Germinal center (tissue), 1 donor: ENCODE results near the gene SYCP2L.
A peak's percentile ranks its signal among the peaks of the same experiment; 100 is the strongest.
"Not testable (repeated sequence)": the region's sequence is repeated elsewhere in the genome, so short reads cannot be mapped to it uniquely, and the experiment has no call there.

ENCODE experiments used
- DNase-seq: peaks from one replicate; pipeline ENCODE4 v3.0.0; 2012; ENCODE audit warnings: mixed read lengths, low spot score

Gene SYCP2L

GRCh38 chr6:10886691-10887502, at the start of gene SYCP2L:
TSS of gene SYCP2L (plus strand) at chr6:10887052. CDS start at chr6:10887127, 75 bp downstream.
- DNase-seq = no peak

DNA sequence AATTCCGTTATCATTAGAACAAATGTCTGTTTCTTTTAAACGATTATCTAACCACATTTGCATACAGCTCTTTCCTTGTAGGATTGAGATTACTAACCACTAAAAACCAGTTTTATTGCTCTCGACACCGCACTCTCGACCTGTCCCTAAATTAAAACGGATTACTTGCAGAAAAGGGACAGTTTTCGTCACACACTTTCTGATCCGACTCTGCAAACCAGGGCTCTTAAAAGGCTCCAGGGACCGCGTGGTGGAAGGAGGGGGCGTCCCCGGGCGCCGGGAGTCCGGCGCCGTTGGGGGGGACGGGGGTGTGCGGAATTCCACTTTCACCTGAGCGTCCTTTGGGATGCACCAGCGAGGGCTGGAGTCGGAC, 49.2 kb upstream of the SYCP2L start:
- peak; percentile 24 for DNase-seq

DNA sequence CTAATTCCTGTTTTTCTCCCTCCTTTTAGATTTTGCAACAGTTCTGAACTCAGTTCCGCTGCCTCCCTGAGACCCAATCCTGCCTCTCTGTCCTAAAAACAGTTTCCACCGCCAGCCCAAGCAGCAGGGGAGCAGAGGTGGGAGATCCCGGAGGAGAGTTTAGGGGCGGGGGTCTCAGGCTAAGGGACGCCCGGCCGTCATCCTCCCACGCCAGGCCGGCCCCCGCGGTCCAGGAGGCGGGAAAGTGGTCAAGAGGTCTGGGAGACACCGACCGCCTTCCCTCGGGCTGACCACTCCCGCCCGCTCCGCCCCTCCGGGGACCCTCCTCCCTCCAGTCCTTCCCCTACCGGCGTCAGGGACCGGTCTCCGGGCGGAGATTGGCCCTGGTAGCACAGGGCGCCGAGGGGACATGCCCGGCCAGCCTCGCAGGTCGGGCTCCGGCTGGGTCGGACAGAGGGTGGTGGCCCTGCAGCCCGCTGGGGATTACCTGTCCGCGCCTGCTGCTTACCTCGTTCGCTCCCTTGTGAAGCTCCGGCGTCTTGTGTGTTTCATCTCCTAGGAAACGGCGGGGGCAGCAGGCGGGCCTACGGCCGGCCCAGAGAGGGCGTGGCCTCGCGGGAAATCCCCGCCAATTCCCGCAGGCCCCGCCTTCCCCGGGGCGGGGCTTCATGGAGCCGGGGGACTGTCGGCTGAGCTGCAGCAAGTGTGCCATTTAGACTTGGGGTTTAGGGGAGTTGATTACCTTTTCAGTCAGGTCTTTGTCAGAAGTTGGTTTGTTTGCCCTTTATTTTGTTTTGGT, 48.7 kb upstream of the SYCP2L start, which contains the start of gene MAK:
Gene MAK (minus strand): TSS at position 545 of the 799 bp plus-strand sequence. CDS start 7,891 bp downstream, outside the sequence.
- peak; percentile 98 for DNase-seq

GRCh38 chr6:10838794-10839333, 48.0 kb upstream of the SYCP2L start:
- peak; percentile 75 for DNase-seq

DNA sequence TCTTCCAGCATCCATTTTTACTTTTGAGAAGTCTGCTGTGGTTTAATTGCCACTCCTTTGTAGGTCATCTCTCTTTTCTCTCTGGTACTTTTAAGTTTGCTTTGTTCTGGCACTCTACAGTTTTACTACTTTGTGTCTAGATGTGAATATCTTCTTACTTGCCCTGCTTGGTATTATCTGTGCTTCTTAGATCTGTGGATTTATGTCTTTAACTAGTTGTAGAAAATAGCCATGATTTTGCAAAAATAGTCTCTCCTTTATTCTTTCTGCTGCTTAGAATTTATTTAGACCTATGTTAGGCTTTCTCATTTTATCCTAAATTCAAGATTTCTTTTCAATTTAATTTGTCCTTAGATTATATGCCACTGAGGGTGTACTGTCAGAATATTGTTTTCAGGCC, 43.3 kb upstream of the SYCP2L start:
- DNase-seq = no peak

DNA sequence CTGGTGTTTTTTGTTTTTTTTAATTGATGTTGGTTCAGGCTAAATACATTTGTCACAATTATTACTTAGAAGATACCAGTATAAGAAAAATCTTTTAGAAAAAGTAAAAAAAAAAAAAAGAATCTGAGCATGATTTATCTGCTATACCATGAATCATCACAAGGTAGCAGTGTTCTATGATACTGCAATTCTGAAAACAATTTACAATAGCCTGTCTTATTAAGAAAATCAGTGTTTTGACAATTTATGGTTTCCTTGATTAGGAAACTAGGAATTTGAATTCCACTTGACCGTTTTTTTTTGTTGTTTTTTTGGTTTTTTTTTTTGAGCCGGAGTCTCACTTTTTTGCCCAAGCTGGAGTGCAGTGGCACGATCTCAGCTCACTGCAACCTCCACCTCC, 39.2 kb upstream of the SYCP2L start:
- no peak for DNase-seq

DNA sequence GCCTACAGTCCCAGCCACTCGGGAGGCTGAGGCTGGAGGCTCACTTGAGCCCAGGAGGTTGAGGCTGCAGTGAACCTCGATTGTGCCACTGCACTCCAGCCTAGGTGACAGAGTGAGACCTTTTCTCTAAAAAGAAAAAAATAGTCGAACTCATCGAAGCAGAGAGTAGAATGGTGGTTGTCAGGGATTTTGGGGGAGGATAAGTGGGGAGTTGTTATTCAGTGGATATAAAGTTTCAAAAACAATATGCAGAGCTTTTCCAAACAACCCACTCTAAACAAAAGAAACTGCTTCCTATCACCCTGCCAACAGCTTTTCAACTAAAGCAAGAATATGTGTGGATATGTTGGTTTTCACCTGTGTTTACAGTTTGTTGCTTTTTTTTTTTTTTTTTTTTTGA, 37.0 kb upstream of the SYCP2L start:
- DNase-seq = no peak

DNA sequence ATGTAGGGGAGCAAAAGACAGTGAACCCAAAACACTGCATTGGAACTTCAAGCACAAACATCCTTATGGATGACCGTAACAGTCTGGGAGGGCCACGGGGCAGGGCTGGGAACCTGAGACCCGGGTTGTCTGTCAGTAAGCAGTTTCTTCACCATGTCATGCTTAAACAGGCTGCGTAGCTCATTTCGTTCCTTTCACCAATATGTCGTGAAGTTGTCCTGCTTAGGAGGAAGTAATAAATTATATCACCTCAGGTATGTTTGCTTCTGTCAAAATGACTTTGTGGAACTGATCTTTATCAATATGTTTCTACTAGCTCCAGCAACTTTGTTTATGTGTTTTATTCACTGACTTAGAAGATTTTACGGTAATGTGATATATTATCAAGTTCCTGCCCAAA, 36.1 kb upstream of the SYCP2L start:
- DNase-seq = no peak

DNA sequence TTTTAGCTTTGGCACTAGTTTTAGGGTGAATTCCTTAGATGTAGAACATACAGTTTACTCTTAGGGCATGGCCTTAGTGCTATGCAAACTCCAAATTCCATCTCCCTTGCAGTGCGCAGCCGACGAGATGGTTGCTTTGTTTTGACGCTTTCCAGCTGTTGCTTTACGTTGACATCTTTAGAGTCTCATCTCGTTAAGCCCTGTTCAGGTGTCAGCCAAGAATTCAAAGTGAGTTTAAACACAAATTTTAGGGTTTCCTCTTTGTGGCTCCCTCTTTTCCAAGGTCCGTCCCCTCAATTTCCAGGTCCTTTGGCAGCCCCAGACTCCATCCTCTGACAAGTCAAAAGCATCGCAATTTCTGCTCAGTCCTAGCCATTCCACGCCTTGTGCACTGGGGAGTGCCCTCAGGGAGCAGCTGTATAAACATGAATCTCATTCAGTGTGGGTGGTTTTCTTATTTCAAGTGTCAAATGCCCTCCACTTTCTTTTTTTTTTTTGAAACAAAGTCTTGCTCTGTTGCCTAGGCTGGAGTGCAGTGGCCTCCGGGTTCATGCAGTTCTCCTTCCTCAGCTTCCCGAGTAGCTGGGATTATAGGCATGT, 34.4 kb upstream of the SYCP2L start:
- no peak for DNase-seq

GRCh38 chr6:10853849-10854300, 33.0 kb upstream of the SYCP2L start:
- DNase-seq = not testable (repeated sequence)

DNA sequence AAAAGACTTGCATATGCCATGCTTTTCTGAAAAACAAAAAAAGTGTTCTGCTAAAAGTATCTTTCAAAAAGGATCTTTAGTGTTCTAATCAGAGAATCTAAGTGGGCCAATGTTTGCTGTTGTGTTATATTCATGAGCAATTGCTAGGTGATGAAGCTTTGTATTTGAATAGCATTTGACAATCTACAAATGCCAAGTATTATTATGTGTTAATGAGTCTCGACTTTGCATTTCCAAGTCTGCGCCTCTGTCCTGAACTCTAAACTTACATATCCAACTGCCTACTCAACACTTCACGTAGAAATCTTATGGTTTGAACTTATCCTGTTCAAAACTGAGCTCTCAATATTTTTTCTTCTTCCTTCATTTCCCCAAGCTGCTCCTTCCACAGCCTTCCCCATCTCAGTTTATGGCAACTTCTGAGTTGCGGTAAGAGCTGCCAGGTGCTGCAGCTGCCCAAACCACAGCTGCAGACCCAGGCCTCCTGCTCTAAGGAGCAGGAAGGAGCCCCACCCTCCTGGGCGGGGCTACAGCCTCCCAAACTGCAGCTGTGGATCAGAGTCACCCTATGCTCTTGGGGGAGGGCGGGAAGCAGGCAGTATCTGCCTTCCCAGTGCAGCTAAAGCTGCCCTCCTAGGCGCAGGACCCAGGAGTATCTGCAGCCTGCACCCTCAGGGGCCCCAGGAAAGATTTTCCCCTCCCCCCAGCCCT, 31.8 kb upstream of the SYCP2L start:
- DNase-seq = no peak

- DNase-seq = no peak
These were observed 29.6 kb upstream of the SYCP2L start for GRCh38 chr6:10857259-10857658.

GRCh38 chr6:10861086-10861485, 25.8 kb upstream of the SYCP2L start:
- DNase-seq = no peak

- DNase-seq = no peak
These were observed 24.5 kb upstream of the SYCP2L start for GRCh38 chr6:10862361-10862760.

GRCh38 chr6:10863031-10863430, 23.8 kb upstream of the SYCP2L start:
- not testable (repeated sequence) for DNase-seq

DNA sequence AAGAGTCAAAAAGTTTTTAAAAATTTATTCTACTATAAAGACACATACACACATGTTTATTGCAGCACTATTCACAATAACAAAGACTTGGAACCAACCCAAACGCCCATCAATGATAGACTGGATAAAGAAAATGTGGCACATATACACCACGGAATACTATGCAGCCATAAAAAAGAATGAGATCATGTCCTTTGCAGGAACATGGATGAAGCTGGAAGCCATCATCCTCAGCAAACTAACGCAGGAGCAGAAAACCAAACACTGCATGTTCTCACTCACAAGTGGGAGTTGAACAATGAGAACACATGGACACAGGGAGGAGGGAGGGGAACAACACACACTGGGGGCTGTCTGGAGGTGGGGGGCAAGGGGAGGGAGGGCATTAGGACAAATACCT, 20.1 kb upstream of the SYCP2L start:
- not testable (repeated sequence) for DNase-seq

DNA sequence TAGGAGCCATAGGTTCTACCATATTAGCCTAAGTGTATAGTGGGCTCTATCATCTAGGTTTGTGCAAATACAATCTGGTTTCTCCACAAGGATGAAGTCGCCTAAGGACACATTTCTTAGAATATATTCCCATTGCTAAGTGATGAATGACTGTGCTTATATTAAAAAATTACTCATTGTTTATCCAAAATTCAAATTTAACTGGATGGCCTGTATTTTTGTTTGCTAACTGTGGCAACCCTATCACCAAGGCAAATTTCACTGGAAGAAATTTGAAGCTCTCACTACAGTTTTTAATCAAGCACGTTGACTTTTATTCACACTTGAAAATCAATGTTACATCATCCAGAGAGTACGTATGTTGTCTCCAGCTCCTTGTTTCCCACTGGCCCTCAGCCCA, 18.9 kb upstream of the SYCP2L start:
- DNase-seq = no peak

GRCh38 chr6:10873374-10873773, 13.5 kb upstream of the SYCP2L start:
- DNase-seq = no peak

GRCh38 chr6:10874207-10874606, 12.6 kb upstream of the SYCP2L start:
- DNase-seq = no peak

DNA sequence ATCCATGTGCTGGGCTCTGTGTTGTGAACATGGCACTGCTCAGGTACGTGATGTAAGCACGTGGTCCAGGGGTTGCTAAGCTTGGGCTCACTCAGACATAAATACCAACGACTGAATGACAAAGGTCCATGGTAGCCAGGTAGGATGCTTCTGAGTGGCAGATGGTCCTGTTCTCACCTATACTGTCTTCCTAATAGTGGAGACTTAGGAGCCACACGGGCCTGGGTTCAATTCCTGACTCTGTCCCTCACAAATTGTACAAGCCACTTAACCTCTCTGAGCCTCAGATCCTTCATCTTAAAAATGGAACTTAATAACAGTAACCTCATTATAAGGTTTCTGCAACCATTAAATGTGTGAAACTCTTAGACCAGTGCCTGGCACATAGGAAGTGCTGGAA, 11.8 kb upstream of the SYCP2L start:
- DNase-seq = no peak

- no peak for DNase-seq
These were observed 9.8 kb upstream of the SYCP2L start for GRCh38 chr6:10877012-10877411.

- DNase-seq = no peak
These were observed 9.0 kb upstream of the SYCP2L start for GRCh38 chr6:10877871-10878270.
